ENCODE results near the gene LRRN4CL. TPM values are rescaled to one million over a fixed set of nuclear protein-coding genes. Genes with fewer than 3 reads are reported as not detected.

The LRRN4CL gene
- total RNA-seq, 1 experiment from 2014 or later, result 0.71 TPM

- Mint-ChIP-seq H3K9me3 (ENCODE audit: low read depth, unreplicated experiment) (no peaks in the 10 kb centered on the region), H3K27me3 (ENCODE audit: unreplicated experiment) (no peaks in the 10 kb centered on the region), H3K4me1 (ENCODE audit: low read depth, unreplicated experiment) (peaks cover 11% of the 10 kb centered on the region), H3K36me3 (ENCODE audit: insufficient read depth, unreplicated experiment) (peaks cover 68% of the 10 kb centered on the region), H3K4me3 (ENCODE audit: low read depth, unreplicated experiment) (peak within 1 kb of the TSS; percentile 89), H3K27ac (ENCODE audit: unreplicated experiment) (peak within 1 kb of the TSS; percentile 98)
- peak; percentile 85 for DNase-seq
- TF ChIP-seq, protein P1, sequence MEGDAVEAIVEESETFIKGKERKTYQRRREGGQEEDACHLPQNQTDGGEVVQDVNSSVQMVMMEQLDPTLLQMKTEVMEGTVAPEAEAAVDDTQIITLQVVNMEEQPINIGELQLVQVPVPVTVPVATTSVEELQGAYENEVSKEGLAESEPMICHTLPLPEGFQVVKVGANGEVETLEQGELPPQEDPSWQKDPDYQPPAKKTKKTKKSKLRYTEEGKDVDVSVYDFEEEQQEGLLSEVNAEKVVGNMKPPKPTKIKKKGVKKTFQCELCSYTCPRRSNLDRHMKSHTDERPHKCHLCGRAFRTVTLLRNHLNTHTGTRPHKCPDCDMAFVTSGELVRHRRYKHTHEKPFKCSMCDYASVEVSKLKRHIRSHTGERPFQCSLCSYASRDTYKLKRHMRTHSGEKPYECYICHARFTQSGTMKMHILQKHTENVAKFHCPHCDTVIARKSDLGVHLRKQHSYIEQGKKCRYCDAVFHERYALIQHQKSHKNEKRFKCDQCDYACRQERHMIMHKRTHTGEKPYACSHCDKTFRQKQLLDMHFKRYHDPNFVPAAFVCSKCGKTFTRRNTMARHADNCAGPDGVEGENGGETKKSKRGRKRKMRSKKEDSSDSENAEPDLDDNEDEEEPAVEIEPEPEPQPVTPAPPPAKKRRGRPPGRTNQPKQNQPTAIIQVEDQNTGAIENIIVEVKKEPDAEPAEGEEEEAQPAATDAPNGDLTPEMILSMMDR (IDR thresholded peaks at IDR 0.05; ENCODE audit: unreplicated experiment), result no peak
- intact Hi-C loops (cut with micrococcal nuclease; ENCODE audit: unreplicated experiment), result no loop called here
- CTCF ChIA-PET, result interaction anchor here (0.6 to 2.2 kb wide), 7 partner anchors 26 to 155 kb away, joined by 3 to 8 read pairs (median 5); partner anchors contain the start of genes EEF1G, UQCC3 and ZBTB3
- TSS peak; percentile 72 for BruUV-seq (replicated peaks)
Observed at GRCh38 chr11:62728171-62728988, 39.0 kb upstream of the LRRN4CL start, which contains the start of gene TTC9C. TTC9C (plus strand) TSS chr11:62728486; CDS start chr11:62728849, 363 bp downstream.

- peaks cover 68% of the 10 kb centered on the region for H3K36me3 Mint-ChIP-seq (ENCODE audit: insufficient read depth, unreplicated experiment)
- no peaks in the 10 kb centered on the region for H3K27me3 Mint-ChIP-seq (ENCODE audit: unreplicated experiment)
- H3K4me3 Mint-ChIP-seq (ENCODE audit: low read depth, unreplicated experiment), result peak overlapping the region; percentile 89
- BruUV-seq (replicated peaks), result no TSS peak
- peak overlapping the region; percentile 98 for H3K27ac Mint-ChIP-seq (ENCODE audit: unreplicated experiment)
- TF ChIP-seq, protein P1 (IDR thresholded peaks at IDR 0.05; ENCODE audit: unreplicated experiment), result no peak
- CTCF ChIA-PET, result interaction anchor here (0.6 to 2.2 kb wide), 9 partner anchors 12 to 821 kb away, joined by 3 to 8 read pairs (median 4); partner anchors contain the start of genes EEF1G, POLR2G, UQCC3 and ZBTB3
- intact Hi-C loops (cut with micrococcal nuclease; ENCODE audit: unreplicated experiment), result no loop called here
- peak; percentile 88 for DNase-seq
- H3K4me1 Mint-ChIP-seq (ENCODE audit: low read depth, unreplicated experiment), result peaks cover 11% of the 10 kb centered on the region
- H3K9me3 Mint-ChIP-seq (ENCODE audit: low read depth, unreplicated experiment), result no peaks in the 10 kb centered on the region
Observed at GRCh38 chr11:62727872-62728170, 38.5 kb upstream of the LRRN4CL start.

DNA sequence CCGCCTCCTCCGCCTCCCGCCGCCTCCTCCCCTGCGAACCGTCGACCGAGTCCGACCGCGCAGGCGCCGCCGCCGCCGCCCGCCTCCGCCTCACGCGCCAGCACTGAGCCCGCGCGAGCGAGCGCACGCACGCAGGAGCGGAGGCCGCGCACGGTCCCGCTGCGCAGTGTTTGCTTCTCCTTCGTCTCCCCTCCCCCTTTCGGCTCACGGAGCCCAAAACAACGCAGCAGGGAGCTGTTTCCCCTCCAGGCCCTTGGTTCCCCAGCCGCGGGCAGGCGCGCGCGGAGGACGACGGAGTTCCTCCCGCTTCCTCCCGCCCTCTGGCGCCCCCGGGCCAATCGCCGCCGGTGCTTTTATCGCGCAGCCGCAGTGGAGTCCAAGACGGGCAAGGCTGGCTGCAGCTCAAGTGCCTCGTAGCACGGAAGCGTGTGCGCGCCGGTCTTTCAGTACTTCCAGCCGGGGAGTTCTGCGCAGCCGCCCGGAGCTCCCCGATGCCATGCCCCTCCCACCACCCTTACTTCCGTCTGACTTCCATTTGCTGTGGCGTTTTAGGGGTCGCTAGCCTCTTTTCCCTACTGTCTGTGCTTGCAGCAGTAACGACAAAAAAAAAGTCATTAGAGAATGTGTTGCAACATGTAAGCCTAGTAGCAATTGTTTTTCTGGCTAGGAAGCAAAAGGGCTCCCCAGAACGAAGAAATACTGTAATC, 38.0 kb upstream of the LRRN4CL start, which contains the start of gene HNRNPUL2:
TSS of gene HNRNPUL2 (minus strand) at position 293 of the 707 bp plus-strand sequence. CDS start 301 bp downstream, outside the sequence.
- H3K4me1 Mint-ChIP-seq (ENCODE audit: low read depth, unreplicated experiment), result peaks cover 11% of the 10 kb centered on the region
- peak within 1 kb of the TSS; percentile 89 for H3K4me3 Mint-ChIP-seq (ENCODE audit: low read depth, unreplicated experiment)
- H3K27ac Mint-ChIP-seq (ENCODE audit: unreplicated experiment), result peak within 1 kb of the TSS; percentile 98
- H3K36me3 Mint-ChIP-seq (ENCODE audit: insufficient read depth, unreplicated experiment), result peaks cover 68% of the 10 kb centered on the region
- intact Hi-C loops (cut with micrococcal nuclease; ENCODE audit: unreplicated experiment), result no loop called here
- no peaks in the 10 kb centered on the region for H3K27me3 Mint-ChIP-seq (ENCODE audit: unreplicated experiment)
- TF ChIP-seq, protein P1 (IDR thresholded peaks at IDR 0.05; ENCODE audit: unreplicated experiment), result no peak
- BruUV-seq (replicated peaks), result no TSS peak
- no peaks in the 10 kb centered on the region for H3K9me3 Mint-ChIP-seq (ENCODE audit: low read depth, unreplicated experiment)
- peak; percentile 98 for DNase-seq
- CTCF ChIA-PET, result interaction anchor here (0.5 to 2.2 kb wide), 12 partner anchors 12 to 822 kb away, joined by 3 to 8 read pairs (median 4); partner anchors contain the start of genes EEF1G, POLR2G, UQCC3 and ZBTB3

DNA sequence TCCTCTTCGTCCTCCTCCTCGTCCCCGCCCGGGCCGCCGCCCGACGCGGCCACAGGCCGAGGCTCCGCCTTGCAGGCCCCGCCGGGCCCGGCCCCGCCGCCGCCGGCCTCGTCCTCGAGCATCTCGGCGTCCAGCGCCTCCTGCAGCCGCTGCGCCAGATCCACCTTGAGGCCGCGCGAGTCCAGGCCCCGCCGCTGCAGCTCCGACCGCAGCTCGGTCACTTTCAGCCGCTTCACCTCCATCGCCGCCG, 37.5 kb upstream of the LRRN4CL start:
- DNase-seq, result no peak
- no TSS peak for BruUV-seq (replicated peaks)
- Mint-ChIP-seq H3K27me3 (ENCODE audit: unreplicated experiment) (no peaks in the 10 kb centered on the region), H3K27ac (ENCODE audit: unreplicated experiment) (peak overlapping the region; percentile 98), H3K4me3 (ENCODE audit: low read depth, unreplicated experiment) (peak overlapping the region; percentile 89), H3K9me3 (ENCODE audit: low read depth, unreplicated experiment) (no peaks in the 10 kb centered on the region), H3K4me1 (ENCODE audit: low read depth, unreplicated experiment) (peaks cover 11% of the 10 kb centered on the region), H3K36me3 (ENCODE audit: insufficient read depth, unreplicated experiment) (peaks cover 72% of the 10 kb centered on the region)
- CTCF ChIA-PET, result interaction anchor here (0.5 to 2.2 kb wide), 7 partner anchors 11 to 153 kb away, joined by 3 to 8 read pairs (median 4); partner anchors contain the start of genes EEF1G and ZBTB3
- TF ChIP-seq, protein P1 (IDR thresholded peaks at IDR 0.05; ENCODE audit: unreplicated experiment), result no peak
- intact Hi-C loops (cut with micrococcal nuclease; ENCODE audit: unreplicated experiment), result no loop called here

Measured in Calu3 (cell line).